ENCODE data around the gene PRSS21. TPM values are rescaled to one million over a fixed set of nuclear protein-coding genes. Genes with fewer than 3 reads are reported as not detected.

PRSS21 gene
- total RNA-seq, 1 donor from 2014 or later, result 0.29 TPM

- Histone ChIP-seq H3K4me3 (ENCODE audit: low read depth, low read length) (no peak overlapping the region), H3K27me3 (ENCODE audit: control insufficient read depth, insufficient read depth, low read length) (no peaks in the 10 kb centered on the region), H3K36me3 (ENCODE audit: control insufficient read depth, insufficient read depth, low read length) (no peaks in the 10 kb centered on the region)
- DNase-seq (ENCODE audit: low read depth), result no peak
- no peak for TF ChIP-seq CTCF (IDR thresholded peaks at IDR 0.05; ENCODE audit: insufficient read depth, low read length, poor library complexity, severe bottlenecking)
Measured at GRCh38 chr16:2833776-2834175, 16.7 kb downstream of the PRSS21 start.

GRCh38 chr16:2834968-2835367, 17.9 kb downstream of the PRSS21 start:
- TF ChIP-seq CTCF (IDR thresholded peaks at IDR 0.05; ENCODE audit: insufficient read depth, low read length, poor library complexity, severe bottlenecking), result no peak
- Histone ChIP-seq H3K36me3 (ENCODE audit: control insufficient read depth, insufficient read depth, low read length) (no peaks in the 10 kb centered on the region), H3K27me3 (ENCODE audit: control insufficient read depth, insufficient read depth, low read length) (no peaks in the 10 kb centered on the region), H3K4me3 (ENCODE audit: low read depth, low read length) (no peak overlapping the region)
- no peak for DNase-seq (ENCODE audit: low read depth)

GRCh38 chr16:2835638-2836493, 18.8 kb downstream of the PRSS21 start:
- TF ChIP-seq CTCF (IDR thresholded peaks at IDR 0.05; ENCODE audit: insufficient read depth, low read length, poor library complexity, severe bottlenecking), result no peak
- Histone ChIP-seq H3K4me3 (ENCODE audit: low read depth, low read length) (no peak overlapping the region), H3K27me3 (ENCODE audit: control insufficient read depth, insufficient read depth, low read length) (no peaks in the 10 kb centered on the region), H3K36me3 (ENCODE audit: control insufficient read depth, insufficient read depth, low read length) (no peaks in the 10 kb centered on the region)
- DNase-seq (ENCODE audit: low read depth), result peak; percentile 99

GRCh38 chr16:2836646-2837508, 19.8 kb downstream of the PRSS21 start:
- Histone ChIP-seq H3K4me3 (ENCODE audit: low read depth, low read length) (no peak overlapping the region), H3K27me3 (ENCODE audit: control insufficient read depth, insufficient read depth, low read length) (no peaks in the 10 kb centered on the region), H3K36me3 (ENCODE audit: control insufficient read depth, insufficient read depth, low read length) (no peaks in the 10 kb centered on the region)
- no peak for TF ChIP-seq CTCF (IDR thresholded peaks at IDR 0.05; ENCODE audit: insufficient read depth, low read length, poor library complexity, severe bottlenecking)
- no peak for DNase-seq (ENCODE audit: low read depth)

GRCh38 chr16:2838928-2839327, 21.9 kb downstream of the PRSS21 start:
- Histone ChIP-seq H3K4me3 (ENCODE audit: low read depth, low read length) (no peak overlapping the region), H3K27me3 (ENCODE audit: control insufficient read depth, insufficient read depth, low read length) (no peaks in the 10 kb centered on the region), H3K36me3 (ENCODE audit: control insufficient read depth, insufficient read depth, low read length) (no peaks in the 10 kb centered on the region)
- DNase-seq (ENCODE audit: low read depth), result peak; percentile 53
- peak; percentile 98 for TF ChIP-seq CTCF (IDR thresholded peaks at IDR 0.05; ENCODE audit: insufficient read depth, low read length, poor library complexity, severe bottlenecking)
